Measurements from ENCODE around the gene HCST.

Gene HCST

GRCh38 chr19:35936738-35937268 is 34.5 kb downstream of the HCST start:
- no peak overlapping the region for H3K27ac ChIP-seq (replicated peaks; ENCODE audit: low read length)
- H2BK5ac ChIP-seq (ENCODE audit: low read length): no peak overlapping the region
- H3K27me3 ChIP-seq (ENCODE audit: control insufficient read depth in 3 of 3, insufficient read depth in 3 of 3, low read depth in 1 of 3, low read length in 3 of 3): no peaks in the 10 kb centered on the region
- H2BK15ac ChIP-seq (ENCODE audit: low read length): peak overlapping the region; percentile 37
- H2BK120ac ChIP-seq (ENCODE audit: low read depth, low read length): no peak overlapping the region
- no peaks in the 10 kb centered on the region for H3K9me3 ChIP-seq (replicated peaks in 1 of 2; ENCODE audit: control insufficient read depth in 2 of 2, insufficient read depth in 1 of 2, low read depth in 1 of 2, low read length in 2 of 2)
- no peak overlapping the region for H4K8ac ChIP-seq (ENCODE audit: low read depth, low read length)
- H2AFZ ChIP-seq (ENCODE audit: low read length): peak overlapping the region; percentile 94
- H3K18ac ChIP-seq (ENCODE audit: low read length): peak overlapping the region; percentile 95
- H3K9ac ChIP-seq (ENCODE audit: low read depth, low read length, poor library complexity): peak overlapping the region; percentile 86
- no peak overlapping the region for H3K23ac ChIP-seq (ENCODE audit: low read depth, low read length, poor library complexity)
- peak overlapping the region; percentile 81 for H3K4me2 ChIP-seq (ENCODE audit: insufficient read depth, low read length, poor library complexity, severe bottlenecking)
- peak overlapping the region; percentile 6 for H2AK5ac ChIP-seq (ENCODE audit: low read depth, low read length)
- H4K91ac ChIP-seq (ENCODE audit: low read depth, low read length, poor library complexity): no peak overlapping the region
- DNase-seq (ENCODE audit: low spot score): no peak
- peaks cover 5 to 28% of the 10 kb centered on the region in 2 donors for H3K36me3 ChIP-seq (replicated peaks in 1 of 2; ENCODE audit: control insufficient read depth in 2 of 2, insufficient read depth in 2 of 2, low read length in 2 of 2)
- WGBS, 2 donors (ENCODE audit: extremely low coverage in 2 of 2, insufficient read length in 2 of 2, insufficient replicate concordance in 1 of 2): no CpG with 5 or more reads among the region's 11 CpGs
- no peak overlapping the region for H3K4ac ChIP-seq (ENCODE audit: low read length)
- H3K4me3 ChIP-seq (ENCODE audit: low read length in 2 of 2): peak overlapping the region; percentile 61 to 86
- peaks cover 17% of the 10 kb centered on the region for H3K79me1 ChIP-seq (ENCODE audit: low read depth, low read length)
- peaks cover 12 to 17% of the 10 kb centered on the region in 2 donors for H3K4me1 ChIP-seq (ENCODE audit: control insufficient read depth in 2 of 2, insufficient read depth in 1 of 2, low read depth in 1 of 2, low read length in 2 of 2)
- H3K14ac ChIP-seq (ENCODE audit: low read length): no peak overlapping the region
- no peak overlapping the region for H2BK12ac ChIP-seq (ENCODE audit: low read length)

- H3K36me3 ChIP-seq (replicated peaks in 1 of 2; ENCODE audit: control insufficient read depth in 2 of 2, insufficient read depth in 2 of 2, low read length in 2 of 2): peaks cover 9 to 35% of the 10 kb centered on the region in 2 donors
- H3K4me1 ChIP-seq (ENCODE audit: control insufficient read depth in 2 of 2, insufficient read depth in 1 of 2, low read depth in 1 of 2, low read length in 2 of 2): peaks cover 12 to 15% of the 10 kb centered on the region in 2 donors
- no peak for DNase-seq (ENCODE audit: low spot score)
- no peak overlapping the region for H4K8ac ChIP-seq (ENCODE audit: low read depth, low read length)
- no peak overlapping the region for H3K18ac ChIP-seq (ENCODE audit: low read length)
- no peak overlapping the region for H2BK120ac ChIP-seq (ENCODE audit: low read depth, low read length)
- no CpG with 5 or more reads among the region's 14 CpGs for WGBS, 2 donors (ENCODE audit: extremely low coverage in 2 of 2, insufficient read length in 2 of 2, insufficient replicate concordance in 1 of 2)
- no peak overlapping the region for H2BK15ac ChIP-seq (ENCODE audit: low read length)
- no peak overlapping the region for H3K27ac ChIP-seq (replicated peaks; ENCODE audit: low read length)
- no peak overlapping the region for H2AFZ ChIP-seq (ENCODE audit: low read length)
- H3K23ac ChIP-seq (ENCODE audit: low read depth, low read length, poor library complexity): no peak overlapping the region
- H3K9ac ChIP-seq (ENCODE audit: low read depth, low read length, poor library complexity): peak overlapping the region; percentile 55
- H2BK12ac ChIP-seq (ENCODE audit: low read length): no peak overlapping the region
- H3K4me2 ChIP-seq (ENCODE audit: insufficient read depth, low read length, poor library complexity, severe bottlenecking): peak overlapping the region; percentile 81
- no peak overlapping the region for H3K4ac ChIP-seq (ENCODE audit: low read length)
- peaks cover 17% of the 10 kb centered on the region for H3K79me1 ChIP-seq (ENCODE audit: low read depth, low read length)
- no peak overlapping the region for H4K91ac ChIP-seq (ENCODE audit: low read depth, low read length, poor library complexity)
- H3K4me3 ChIP-seq (ENCODE audit: low read length in 2 of 2): peak overlapping the region; percentile 61 to 86
- no peaks in the 10 kb centered on the region for H3K27me3 ChIP-seq (ENCODE audit: control insufficient read depth in 3 of 3, insufficient read depth in 3 of 3, low read depth in 1 of 3, low read length in 3 of 3)
- peaks cover 0 to 1% of the 10 kb centered on the region in 2 donors for H3K9me3 ChIP-seq (replicated peaks in 1 of 2; ENCODE audit: control insufficient read depth in 2 of 2, insufficient read depth in 1 of 2, low read depth in 1 of 2, low read length in 2 of 2)
- H2BK5ac ChIP-seq (ENCODE audit: low read length): no peak overlapping the region
- H2AK5ac ChIP-seq (ENCODE audit: low read depth, low read length): peak overlapping the region; percentile 6
- no peak overlapping the region for H3K14ac ChIP-seq (ENCODE audit: low read length)
These were observed 35.3 kb downstream of the HCST start for GRCh38 chr19:35937345-35938281.

GRCh38 chr19:35938282-35939224 is 36.2 kb downstream of the HCST start:
- H2BK120ac ChIP-seq (ENCODE audit: low read depth, low read length): no peak overlapping the region
- no peak overlapping the region for H2AK5ac ChIP-seq (ENCODE audit: low read depth, low read length)
- peak overlapping the region; percentile 73 for H3K23ac ChIP-seq (ENCODE audit: low read depth, low read length, poor library complexity)
- no CpG with 5 or more reads among the region's 13 CpGs for whole genome bisulfite sequencing, 2 donors (ENCODE audit: extremely low coverage in 2 of 2, insufficient read length in 2 of 2, insufficient replicate concordance in 1 of 2)
- no peak overlapping the region for H2AFZ ChIP-seq (ENCODE audit: low read length)
- no peak overlapping the region for H4K91ac ChIP-seq (ENCODE audit: low read depth, low read length, poor library complexity)
- peaks cover 10 to 36% of the 10 kb centered on the region in 2 donors for H3K36me3 ChIP-seq (replicated peaks in 1 of 2; ENCODE audit: control insufficient read depth in 2 of 2, insufficient read depth in 2 of 2, low read length in 2 of 2)
- no peak overlapping the region for H2BK12ac ChIP-seq (ENCODE audit: low read length)
- H3K14ac ChIP-seq (ENCODE audit: low read length): no peak overlapping the region
- no peak overlapping the region for H3K18ac ChIP-seq (ENCODE audit: low read length)
- peak overlapping the region in 1 of 2 donors; percentile 61 for H3K4me3 ChIP-seq (ENCODE audit: low read length in 2 of 2)
- peaks cover 0 to 1% of the 10 kb centered on the region in 2 donors for H3K9me3 ChIP-seq (replicated peaks in 1 of 2; ENCODE audit: control insufficient read depth in 2 of 2, insufficient read depth in 1 of 2, low read depth in 1 of 2, low read length in 2 of 2)
- H3K79me1 ChIP-seq (ENCODE audit: low read depth, low read length): peaks cover 17% of the 10 kb centered on the region
- peaks cover 12 to 15% of the 10 kb centered on the region in 2 donors for H3K4me1 ChIP-seq (ENCODE audit: control insufficient read depth in 2 of 2, insufficient read depth in 1 of 2, low read depth in 1 of 2, low read length in 2 of 2)
- H2BK15ac ChIP-seq (ENCODE audit: low read length): no peak overlapping the region
- H3K4ac ChIP-seq (ENCODE audit: low read length): no peak overlapping the region
- DNase-seq (ENCODE audit: low spot score): no peak
- no peak overlapping the region for H3K27ac ChIP-seq (replicated peaks; ENCODE audit: low read length)
- no peak overlapping the region for H4K8ac ChIP-seq (ENCODE audit: low read depth, low read length)
- no peak overlapping the region for H2BK5ac ChIP-seq (ENCODE audit: low read length)
- peak overlapping the region; percentile 81 for H3K4me2 ChIP-seq (ENCODE audit: insufficient read depth, low read length, poor library complexity, severe bottlenecking)
- no peaks in the 10 kb centered on the region for H3K27me3 ChIP-seq (ENCODE audit: control insufficient read depth in 3 of 3, insufficient read depth in 3 of 3, low read depth in 1 of 3, low read length in 3 of 3)
- H3K9ac ChIP-seq (ENCODE audit: low read depth, low read length, poor library complexity): no peak overlapping the region
